HG02763 (cell line): ENCODE data around the gene ENO2.
"Not testable (repeated sequence)": the region's sequence is repeated elsewhere in the genome, so short reads cannot be mapped to it uniquely, and the experiment has no call there.

Experiments used
- ATAC-seq: cut with Tn5 transposase; IDR thresholded peaks from one replicate; pipeline ENCODE4 v1.9.1; 2021; ENCODE audit warnings: mild to moderate bottlenecking, moderate library complexity; ENCODE audit not compliant: unreplicated experiment

Gene ENO2

DNA sequence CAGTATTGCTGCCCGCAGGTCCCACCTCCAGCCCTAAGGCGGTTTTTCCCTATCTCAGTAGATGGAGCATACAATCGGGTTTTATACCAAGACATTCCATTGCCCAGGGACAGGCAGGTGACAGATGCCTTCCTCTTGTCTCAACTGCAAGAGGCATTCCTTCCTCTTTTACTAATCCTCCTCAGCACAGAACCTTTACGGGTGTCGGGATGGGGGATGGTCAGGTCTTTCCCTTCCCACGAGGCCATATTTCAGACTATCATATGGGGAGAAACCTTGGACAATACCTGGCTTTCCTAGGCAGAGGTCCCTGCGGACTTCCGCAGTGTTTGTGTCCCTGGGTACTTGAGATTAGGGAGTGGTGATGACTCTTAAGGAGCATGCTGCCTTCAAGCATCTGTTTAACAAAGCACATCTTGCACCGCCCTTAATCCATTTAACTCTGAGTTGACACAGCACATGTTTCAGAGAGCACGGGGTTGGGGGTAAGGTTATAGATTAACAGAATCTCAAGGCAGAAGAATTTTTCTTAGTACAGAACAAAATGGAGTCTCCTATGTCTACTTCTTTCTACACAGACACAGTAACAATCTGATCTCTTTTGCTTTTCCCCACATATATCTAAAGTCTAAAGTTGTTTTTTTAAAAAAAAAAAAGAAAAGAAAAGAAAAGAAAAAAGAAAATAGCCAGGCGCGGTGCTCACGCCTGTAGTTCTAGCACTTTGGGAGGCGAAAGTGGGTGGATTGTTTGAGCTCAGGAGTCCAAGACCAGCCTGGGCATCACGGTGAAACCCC lies 28.0 kb upstream of the ENO2 start:
- ATAC-seq, result not testable (repeated sequence)

DNA sequence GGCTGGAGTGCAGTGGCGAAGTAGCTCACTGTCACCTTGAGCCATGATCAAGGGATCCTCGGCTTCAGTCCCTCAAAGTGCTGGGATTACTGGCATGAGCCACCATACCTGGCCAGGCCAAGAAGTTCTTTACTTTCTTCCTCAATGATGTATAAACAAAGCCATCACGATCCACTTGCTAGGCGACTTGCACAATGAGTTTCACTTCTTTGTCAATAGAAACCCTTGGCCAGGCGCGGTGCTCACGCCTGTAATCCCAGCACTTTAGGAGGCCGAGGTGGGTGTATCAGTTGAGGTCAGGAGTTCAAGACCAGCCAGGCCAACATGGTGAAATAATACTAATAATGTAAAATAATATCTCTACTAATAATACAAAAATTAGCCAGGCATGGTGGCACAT lies 26.9 kb upstream of the ENO2 start:
- no peak for ATAC-seq

GRCh38 chr12:6888360-6888759 lies 26.0 kb upstream of the ENO2 start:
- no peak for ATAC-seq

- not testable (repeated sequence) for ATAC-seq
These were observed 25.6 kb upstream of the ENO2 start for GRCh38 chr12:6888794-6889193.

DNA sequence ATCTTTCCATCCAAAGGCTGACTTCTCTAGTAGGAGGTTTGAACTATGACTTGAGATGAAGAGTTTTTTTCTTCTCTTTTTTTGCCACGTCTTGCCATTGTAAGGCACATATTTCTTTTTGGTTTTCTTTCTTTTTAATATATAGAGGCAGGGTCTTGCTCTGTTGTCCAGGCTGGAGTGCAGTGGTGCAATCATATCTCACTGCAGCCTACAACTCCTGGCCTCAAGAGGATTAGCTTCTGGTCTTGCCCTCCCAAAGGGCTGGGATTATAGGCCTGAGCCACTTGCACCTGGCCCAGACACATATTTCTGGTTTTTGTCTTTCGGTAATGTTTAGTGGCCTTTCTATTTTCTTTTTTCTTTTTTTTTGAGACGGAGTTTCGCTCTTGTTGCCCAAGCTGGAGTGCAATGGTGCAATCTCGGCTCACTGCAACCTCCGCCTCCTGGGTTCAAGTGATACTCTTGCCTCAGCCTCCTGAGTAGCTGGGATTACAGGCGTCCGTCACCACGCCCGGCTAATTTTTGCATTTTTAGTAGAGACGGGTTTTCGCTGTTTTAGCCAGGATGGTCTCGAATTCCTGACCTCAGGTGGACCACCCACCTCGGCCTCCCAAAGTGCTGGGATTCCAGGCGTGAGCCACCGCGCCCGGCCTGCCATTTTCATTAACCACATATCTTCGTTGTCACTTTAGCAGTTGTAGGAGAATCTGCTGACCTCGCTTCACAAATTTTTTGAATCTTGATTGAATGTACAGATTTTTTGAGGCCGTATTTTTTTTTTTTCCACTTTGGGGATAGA lies 24.4 kb upstream of the ENO2 start:
- not testable (repeated sequence) for ATAC-seq

- peak; percentile 90 for ATAC-seq
These were observed 23.4 kb upstream of the ENO2 start for GRCh38 chr12:6890789-6891645.

DNA sequence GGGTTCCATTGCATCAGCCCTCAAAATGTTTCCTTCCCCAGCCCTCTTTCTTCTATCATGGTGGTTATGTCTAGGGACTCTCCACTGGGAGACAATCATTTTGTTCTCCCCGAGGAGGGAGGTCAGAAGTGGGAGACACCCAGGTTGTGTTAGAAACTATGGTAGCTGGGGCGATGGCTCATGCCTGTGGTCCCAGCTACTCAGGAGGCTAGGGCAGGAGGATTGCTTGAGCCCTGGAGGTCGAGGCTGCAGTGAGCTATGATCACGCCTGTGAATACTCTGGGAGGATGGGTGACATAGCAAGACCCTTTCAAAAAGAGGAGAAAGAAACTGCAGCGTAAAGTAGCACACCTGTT lies 22.8 kb upstream of the ENO2 start:
- no peak for ATAC-seq

DNA sequence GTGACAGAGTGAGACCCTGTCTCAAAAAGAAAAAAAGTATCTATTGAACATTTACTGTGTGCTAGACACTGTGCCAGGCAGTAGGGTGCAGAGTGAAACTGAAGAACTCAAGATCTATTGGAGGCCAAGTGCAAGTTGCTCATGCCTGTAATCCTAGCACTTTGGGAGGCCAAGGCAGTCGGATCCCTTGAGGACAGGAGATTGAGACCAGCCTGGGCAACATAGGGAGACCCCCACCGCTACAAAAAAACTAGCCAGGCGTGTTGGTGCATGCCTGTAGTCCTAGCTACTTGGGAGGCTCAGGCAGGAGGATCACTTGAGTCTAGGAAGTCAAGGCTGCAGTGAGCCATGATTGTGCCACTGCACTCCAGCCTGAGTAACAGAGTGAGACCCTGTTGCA lies 21.7 kb upstream of the ENO2 start:
- not testable (repeated sequence) for ATAC-seq

DNA sequence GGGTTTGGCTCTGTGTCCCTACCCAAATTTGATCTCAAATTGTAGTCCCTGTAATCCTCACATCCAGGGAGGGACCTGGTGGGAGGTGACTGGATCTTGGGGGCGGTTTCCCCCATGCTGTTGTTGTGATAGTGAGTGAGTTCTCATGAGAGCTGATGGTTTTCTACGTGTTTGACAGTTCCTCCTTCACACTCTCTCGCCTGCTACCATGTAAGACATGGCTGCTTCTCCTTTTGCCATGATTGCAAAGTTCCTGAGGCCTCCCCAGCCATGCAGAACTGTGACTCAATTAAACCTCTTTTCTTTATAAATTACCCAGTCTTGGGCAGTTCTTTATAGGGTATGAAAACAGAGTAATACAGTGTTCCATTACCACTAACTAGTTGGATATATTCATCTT lies 20.1 kb upstream of the ENO2 start:
- ATAC-seq, result no peak

DNA sequence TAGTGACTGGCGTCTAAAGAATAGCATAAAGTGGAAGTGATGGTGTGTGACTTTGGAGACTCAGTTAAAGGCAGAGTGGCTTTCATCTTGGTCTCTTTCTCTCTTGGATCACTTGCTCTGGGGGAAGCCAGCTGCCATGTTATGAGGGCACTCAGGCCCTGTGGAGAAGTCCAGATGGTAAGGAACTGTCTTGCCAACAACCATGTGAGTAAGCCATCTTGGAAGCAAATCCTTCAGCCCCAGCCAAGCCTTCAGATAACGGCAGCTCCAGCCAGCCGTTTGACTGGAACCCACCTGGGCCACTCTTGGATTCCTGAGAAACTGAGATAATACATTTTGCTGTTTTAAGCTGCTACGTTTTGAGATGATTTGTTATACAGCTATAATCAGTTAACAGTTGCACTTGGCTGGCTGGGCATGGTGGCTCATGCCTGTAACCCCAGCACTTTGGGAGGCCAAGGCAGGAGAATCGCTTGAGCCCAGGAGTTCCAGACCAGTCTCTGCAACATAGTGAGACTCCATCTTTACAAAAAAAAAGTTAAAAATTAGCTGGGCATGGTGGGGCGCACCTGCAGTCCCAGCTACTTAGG lies 17.4 kb upstream of the ENO2 start:
- ATAC-seq, result no peak

DNA sequence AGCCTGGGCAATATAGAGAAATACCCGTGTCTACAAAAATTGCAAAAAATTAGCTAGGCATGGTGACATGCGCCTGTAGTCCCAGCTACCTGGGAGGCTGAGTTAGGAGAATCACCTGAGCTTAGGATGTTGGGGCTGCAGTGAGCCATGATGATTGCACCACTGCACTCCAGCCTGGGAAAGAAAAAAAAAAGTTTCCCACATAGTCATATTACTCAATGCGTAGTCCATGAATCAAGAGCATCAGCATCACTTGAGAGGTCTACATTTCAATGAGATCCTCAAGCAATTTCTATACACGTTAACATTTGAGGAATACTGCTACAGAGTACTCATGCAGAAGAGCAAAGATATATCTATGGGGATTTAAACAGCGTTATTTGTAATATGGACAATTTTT lies 15.0 kb upstream of the ENO2 start:
- ATAC-seq, result no peak

DNA sequence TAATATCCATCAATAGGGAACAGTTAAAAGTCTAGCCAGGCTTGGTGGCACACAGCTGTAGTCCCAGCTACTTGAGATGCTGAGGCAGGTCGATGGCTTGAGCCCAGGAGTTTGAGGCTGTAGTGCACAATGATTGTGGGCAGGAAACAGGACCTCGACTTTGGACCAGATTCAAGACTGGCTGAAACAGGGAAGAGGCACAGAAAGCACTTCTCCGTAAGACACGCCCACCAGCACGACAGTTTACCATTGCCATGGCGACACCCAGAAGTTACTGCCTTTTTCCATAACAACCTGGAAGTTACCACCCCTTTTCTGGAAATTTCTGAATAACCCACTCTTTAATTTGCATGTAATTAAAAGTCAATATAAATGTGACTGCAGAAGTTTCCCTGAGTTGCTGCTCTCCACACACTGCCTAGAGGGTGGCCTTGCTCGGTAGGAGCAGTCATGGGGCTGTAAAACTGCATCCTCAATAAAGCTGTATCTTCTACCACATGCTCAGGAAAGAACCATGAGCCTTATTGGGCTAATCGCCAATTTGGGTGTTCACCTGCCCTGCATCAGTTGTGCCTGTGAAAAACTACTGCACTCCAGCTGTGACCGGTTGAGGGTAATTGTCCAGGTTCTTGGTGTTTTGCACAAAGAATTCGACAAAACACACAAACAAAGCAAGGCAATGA lies 14.4 kb upstream of the ENO2 start:
- no peak for ATAC-seq

- no peak for ATAC-seq
These were observed 11.9 kb upstream of the ENO2 start for GRCh38 chr12:6902448-6902847.

DNA sequence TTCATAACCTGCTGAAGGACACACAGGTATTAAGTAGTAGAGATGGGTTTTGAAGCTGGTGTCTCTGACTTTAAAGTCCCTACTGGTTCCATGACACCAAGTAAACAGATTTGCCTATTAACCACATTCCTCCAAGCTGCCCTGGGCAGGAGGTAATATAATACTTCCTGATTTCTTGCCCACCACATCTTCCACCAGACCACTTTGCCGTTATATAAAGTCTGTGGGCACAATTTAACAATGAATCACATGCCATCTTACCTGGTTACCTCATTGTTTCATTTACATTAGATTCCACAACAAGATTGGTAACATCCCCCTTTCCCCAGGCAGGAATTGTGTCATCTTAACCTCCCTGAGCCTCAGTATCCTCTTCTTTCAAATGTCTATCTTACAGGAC lies 10.7 kb upstream of the ENO2 start:
- no peak for ATAC-seq

DNA sequence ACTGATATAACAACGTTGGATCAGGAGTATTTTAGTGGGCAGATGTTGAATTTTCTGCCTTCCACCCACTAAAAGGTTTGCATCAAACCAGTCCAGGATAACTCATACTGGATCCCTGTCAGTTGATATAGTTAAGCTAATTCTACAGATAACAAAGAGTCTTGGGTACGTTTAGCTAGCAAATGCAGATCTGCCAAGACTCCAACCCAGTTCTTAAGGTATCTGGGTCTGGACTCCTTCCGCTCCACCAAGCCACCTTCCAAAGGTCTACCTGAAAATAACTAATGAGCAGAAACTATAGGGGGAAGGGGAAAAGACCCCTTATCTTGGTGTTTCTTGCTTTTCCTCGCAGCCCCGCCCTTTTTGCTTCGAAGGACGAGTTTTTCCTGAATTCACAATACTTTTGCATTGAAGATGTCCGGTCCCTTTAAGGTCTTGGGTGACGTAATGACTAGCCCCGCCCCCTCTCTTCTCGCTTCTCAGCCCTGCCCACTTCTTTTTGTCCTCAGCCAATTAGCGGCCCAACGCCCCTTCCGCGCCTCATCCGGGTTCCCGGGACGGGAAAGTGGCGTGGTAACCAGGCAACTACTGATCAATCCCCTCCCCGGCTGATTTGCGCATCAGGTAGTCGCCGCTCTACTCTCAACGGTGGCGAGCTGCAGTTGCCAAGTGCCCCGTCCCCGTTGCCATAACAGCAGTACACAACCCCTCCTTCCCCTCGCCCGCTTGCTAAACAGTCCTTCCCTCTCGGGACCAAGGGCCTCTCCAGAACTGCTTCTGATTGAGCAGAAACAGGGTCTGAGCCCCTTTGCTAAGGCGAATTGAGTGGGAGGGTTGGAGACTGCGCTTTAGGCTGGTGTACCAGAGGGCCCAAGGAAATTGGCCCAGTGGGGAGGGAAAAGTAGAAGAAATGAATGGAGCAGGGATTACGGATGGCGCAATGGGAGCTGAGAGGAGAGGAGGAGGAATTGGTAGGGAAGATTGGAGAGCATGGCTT lies 9.8 kb upstream of the ENO2 start, which contains the start of gene LRRC23:
LRRC23 (plus strand) TSS at position 543 of the 997 bp plus-strand sequence. CDS start 812 bp downstream, outside the sequence.
- peak; percentile 93 for ATAC-seq

- ATAC-seq, result no peak
These were observed 8.9 kb upstream of the ENO2 start for GRCh38 chr12:6905414-6906040.

- ATAC-seq, result not testable (repeated sequence)
These were observed 6.2 kb upstream of the ENO2 start for GRCh38 chr12:6908141-6908540.

DNA sequence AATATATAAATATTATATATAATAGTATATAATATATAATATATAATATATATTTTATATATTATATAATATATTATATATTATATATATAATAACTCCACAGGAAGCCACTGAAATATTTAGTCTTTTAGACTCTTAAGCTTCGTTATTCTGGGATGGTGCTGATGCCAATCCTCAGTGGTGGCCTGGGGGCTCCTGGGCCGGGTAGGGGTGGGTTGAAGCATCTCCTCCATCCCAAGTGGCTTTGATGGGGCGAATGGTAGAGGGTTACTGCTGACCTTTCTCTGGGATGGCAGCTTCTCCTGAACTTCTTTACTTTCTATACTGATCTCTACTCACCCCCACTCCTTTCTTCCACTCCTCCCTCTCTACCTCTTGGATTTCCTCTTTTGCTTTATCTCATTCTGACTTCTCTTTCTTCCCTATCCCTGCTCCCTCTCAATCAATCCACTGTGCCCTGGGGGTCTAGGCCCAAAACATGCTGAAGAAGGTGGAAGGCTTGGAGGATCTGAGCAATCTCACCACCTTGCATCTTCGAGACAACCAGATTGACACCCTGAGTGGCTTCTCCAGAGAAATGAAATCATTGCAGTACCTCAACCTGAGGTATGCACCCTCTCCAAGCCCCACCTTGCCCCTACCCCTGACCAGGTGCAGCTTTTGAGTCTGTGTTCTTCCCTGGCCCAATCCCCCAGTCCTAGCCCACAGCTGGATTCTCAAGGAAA lies 4.8 kb upstream of the ENO2 start:
- ATAC-seq, result no peak
